ENCODE measurements around the gene KIAA1586. TPM values are rescaled to one million over a fixed set of nuclear protein-coding genes. Genes with fewer than 3 reads are reported as not detected.
"Not testable (repeated sequence)": the region's sequence is repeated elsewhere in the genome, so short reads cannot be mapped to it uniquely, and the experiment has no call there.

Gene KIAA1586
- total RNA-seq, 2 donors from 2014 or later = 1.3 to 6.0 TPM

- no peak overlapping the region for H3K4me3 ChIP-seq
- intact Hi-C loops (cut with DNase I) = no loop called here
- DNase-seq = no peak
These were observed 42.2 kb upstream of the KIAA1586 start for GRCh38 chr6:57004292-57004691.

DNA sequence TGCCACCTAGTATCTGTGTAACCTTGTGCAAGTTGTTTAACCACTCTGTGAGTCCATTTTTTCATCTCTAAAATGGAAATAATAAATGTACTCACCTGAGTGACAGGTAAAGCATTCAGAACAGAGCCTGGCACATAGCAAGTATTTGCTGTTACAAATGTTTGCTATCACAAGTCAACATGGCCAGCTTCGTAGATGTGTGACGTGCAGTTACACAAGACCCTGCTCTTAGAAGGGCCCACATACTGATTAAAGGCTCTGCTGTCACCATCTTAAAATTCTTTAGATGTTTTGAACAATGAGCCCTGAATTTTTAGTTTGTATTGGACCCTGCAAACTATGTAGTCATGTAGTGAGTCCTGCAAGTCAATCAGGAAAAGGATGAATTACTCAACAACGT, 40.4 kb upstream of the KIAA1586 start:
- Histone ChIP-seq H3K4me1 (no peaks in the 10 kb centered on the region), H3K27me3 (no peaks in the 10 kb centered on the region), H3K27ac (no peak overlapping the region), H3K9me3 (no peaks in the 10 kb centered on the region), H3K36me3 (replicated peaks in 1 of 2; ENCODE audit: insufficient read depth in 1 of 2, low read depth in 2 of 2) (no peaks in the 10 kb centered on the region), H3K4me3 (no peak overlapping the region)
- no peak for TF ChIP-seq CTCF (IDR thresholded peaks at IDR 0.05)
- TF ChIP-seq POLR2A (IDR thresholded peaks at IDR 0.05) = no peak
- DNase-seq = no peak
- WGBS, 2 donors = 27 to 30% methylated on average over 3 of the region's 3 CpGs
- intact Hi-C loops (cut with DNase I) = no loop called here
- no peak for ATAC-seq

More at GRCh38 chr6:57004292-57004691, 42.2 kb upstream of the KIAA1586 start:
- H3K36me3 ChIP-seq (replicated peaks in 1 of 2; ENCODE audit: insufficient read depth in 1 of 2, low read depth in 2 of 2) = no peaks in the 10 kb centered on the region
- no peak for ATAC-seq
- H3K9me3 ChIP-seq = peaks cover 0 to 2% (median 0%) of the 10 kb centered on the region in 3 donors
- TF ChIP-seq POLR2A (IDR thresholded peaks at IDR 0.05) = no peak
- TF ChIP-seq CTCF (IDR thresholded peaks at IDR 0.05) = no peak
- no peak overlapping the region for H3K27ac ChIP-seq
- 87 to 91% methylated on average over 14 of the region's 14 CpGs for WGBS, 2 donors
- H3K27me3 ChIP-seq = no peaks in the 10 kb centered on the region
- H3K4me1 ChIP-seq = no peaks in the 10 kb centered on the region

DNA sequence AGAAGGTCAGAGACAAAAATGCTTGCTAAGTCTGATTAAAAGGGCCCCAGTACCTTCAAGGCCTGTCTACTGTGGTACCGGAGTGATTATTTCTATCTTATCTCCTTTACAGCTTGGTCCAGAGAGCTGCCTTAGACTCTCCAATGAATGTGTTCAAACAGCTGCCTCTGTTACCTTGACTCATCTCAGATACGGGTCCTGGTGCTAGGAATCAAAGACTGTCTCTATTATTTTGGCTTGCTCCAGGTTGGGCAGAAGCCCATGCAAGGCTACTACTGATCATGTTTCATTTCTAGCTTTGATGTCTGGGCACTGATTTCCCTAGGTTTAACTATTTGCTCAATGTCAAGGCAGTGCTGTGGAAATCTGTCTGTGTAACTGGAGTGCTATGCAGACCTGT, 38.4 kb upstream of the KIAA1586 start:
- H3K27ac ChIP-seq; H3K4me3 ChIP-seq; DNase-seq; H3K36me3 ChIP-seq (replicated peaks in 1 of 2; ENCODE audit: insufficient read depth in 1 of 2, low read depth in 2 of 2); H3K27me3 ChIP-seq; intact Hi-C loops (cut with DNase I); H3K4me1 ChIP-seq; ATAC-seq; H3K9me3 ChIP-seq: not testable (repeated sequence)
- 53 to 55% methylated on average over 2 of the region's 2 CpGs for WGBS, 2 donors

GRCh38 chr6:57013521-57013926, 33.0 kb upstream of the KIAA1586 start:
- TF ChIP-seq POLR2A (IDR thresholded peaks at IDR 0.05) = no peak
- TF ChIP-seq CTCF (IDR thresholded peaks at IDR 0.05) = no peak
- intact Hi-C loops (cut with DNase I) = no loop called here
- WGBS, 2 donors = 53 to 54% methylated on average over 4 of the region's 4 CpGs
- no peak for DNase-seq
- Histone ChIP-seq H3K9me3 (no peaks in the 10 kb centered on the region), H3K27me3 (no peaks in the 10 kb centered on the region), H3K4me3 (no peak overlapping the region), H3K4me1 (no peaks in the 10 kb centered on the region), H3K27ac (no peak overlapping the region), H3K36me3 (replicated peaks in 1 of 2; ENCODE audit: insufficient read depth in 1 of 2, low read depth in 2 of 2) (no peaks in the 10 kb centered on the region)
- no peak for ATAC-seq

DNA sequence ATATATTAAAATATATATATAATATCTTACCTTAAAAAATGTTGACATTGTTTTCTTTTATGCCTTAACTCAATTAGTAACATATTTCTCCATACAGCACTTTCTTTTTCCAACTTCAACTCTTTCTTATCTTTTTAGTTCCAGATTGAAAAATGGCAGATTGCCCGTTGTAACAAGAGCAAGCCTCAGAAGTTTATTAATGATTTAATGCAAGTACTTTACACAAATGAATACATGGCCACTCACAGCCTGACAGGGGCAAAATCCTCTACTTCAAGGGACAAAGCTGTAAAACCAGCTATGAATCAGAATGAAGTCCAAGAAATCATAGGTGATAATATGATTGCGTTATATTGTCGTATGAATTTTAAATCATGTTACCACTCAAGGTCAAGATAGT, 29.4 kb upstream of the KIAA1586 start:
- H3K4me1 ChIP-seq = no peaks in the 10 kb centered on the region
- H3K36me3 ChIP-seq (replicated peaks in 1 of 2; ENCODE audit: insufficient read depth in 1 of 2, low read depth in 2 of 2) = no peaks in the 10 kb centered on the region
- no peak overlapping the region for H3K27ac ChIP-seq
- H3K4me3 ChIP-seq = no peak overlapping the region
- 16 to 22% methylated on average over 3 of the region's 3 CpGs for WGBS, 2 donors
- DNase-seq (no peak), ATAC-seq (no peak)
- no peaks in the 10 kb centered on the region for H3K9me3 ChIP-seq
- intact Hi-C loops (cut with DNase I) = no loop called here
- TF ChIP-seq POLR2A (IDR thresholded peaks at IDR 0.05) = no peak
- TF ChIP-seq CTCF (IDR thresholded peaks at IDR 0.05) = no peak
- no peaks in the 10 kb centered on the region for H3K27me3 ChIP-seq

Data from body of pancreas (tissue), 4 donors.